Activated CD4-positive, CD25-positive, alpha-beta regulatory T cell treated with anti-CD3 and anti-CD28 coated beads, Interleukin-2, amount 50 U/mL, for 24 hours (primary cell): ENCODE results near the gene DERL3.

Experiments
- ATAC-seq, 2 donors: fragments of 150-1000 bp; cut with Tn5 transposase; one replicate each; pipeline ENCODE4 v1.10.0; 2021; ENCODE audit warnings: mild to moderate bottlenecking in 1 of 2, moderate library complexity in 1 of 2

The DERL3 gene

DNA sequence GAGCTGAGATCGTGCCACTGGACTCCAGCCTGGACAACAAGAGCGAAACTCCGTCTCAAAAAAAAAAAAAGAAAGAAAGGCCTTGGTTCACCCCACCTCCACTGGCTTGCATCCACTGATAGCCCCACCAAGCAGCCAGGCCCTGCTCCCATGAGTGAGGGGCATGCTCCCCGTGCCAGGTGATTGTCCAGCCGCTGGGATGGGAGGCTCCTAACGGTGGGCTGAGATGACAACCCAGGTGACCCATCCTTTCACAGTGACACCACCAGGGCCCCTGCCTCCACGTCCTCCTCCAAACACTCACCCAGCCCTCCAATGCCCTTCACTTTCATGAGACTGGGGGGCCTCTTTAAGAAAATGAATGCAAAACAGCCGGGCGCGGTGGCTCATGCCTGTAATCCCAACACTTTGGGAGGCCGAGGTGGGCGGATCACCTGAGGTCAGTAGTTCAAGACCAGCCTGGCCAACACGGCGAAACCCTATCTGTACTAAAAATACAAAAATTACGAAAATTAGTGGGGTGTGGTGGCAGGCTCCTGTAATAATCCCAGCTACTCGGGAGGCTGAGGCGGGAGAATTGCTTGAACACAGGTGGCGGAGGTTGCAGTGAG, 8.6 kb upstream of the DERL3 start:
- ATAC-seq = no peak

DNA sequence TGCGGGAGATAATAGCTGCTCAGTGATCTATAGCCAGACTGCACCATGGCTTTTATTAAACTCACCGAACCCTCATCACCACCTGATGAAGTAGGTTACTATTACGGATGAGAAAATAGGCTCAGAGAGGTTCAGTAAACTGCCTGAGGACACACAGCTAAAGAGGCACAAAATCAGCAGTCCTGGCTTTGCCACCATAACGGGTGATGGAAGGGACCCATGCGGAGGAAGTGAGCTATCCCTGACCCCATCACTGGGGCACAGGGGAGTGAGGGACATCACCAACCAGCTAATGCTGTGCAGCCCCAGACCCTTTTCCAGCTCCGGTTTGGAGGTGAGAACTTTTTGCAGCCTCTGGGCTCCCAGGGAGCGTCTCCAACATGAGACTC, 7.3 kb upstream of the DERL3 start:
- ATAC-seq = no peak

DNA sequence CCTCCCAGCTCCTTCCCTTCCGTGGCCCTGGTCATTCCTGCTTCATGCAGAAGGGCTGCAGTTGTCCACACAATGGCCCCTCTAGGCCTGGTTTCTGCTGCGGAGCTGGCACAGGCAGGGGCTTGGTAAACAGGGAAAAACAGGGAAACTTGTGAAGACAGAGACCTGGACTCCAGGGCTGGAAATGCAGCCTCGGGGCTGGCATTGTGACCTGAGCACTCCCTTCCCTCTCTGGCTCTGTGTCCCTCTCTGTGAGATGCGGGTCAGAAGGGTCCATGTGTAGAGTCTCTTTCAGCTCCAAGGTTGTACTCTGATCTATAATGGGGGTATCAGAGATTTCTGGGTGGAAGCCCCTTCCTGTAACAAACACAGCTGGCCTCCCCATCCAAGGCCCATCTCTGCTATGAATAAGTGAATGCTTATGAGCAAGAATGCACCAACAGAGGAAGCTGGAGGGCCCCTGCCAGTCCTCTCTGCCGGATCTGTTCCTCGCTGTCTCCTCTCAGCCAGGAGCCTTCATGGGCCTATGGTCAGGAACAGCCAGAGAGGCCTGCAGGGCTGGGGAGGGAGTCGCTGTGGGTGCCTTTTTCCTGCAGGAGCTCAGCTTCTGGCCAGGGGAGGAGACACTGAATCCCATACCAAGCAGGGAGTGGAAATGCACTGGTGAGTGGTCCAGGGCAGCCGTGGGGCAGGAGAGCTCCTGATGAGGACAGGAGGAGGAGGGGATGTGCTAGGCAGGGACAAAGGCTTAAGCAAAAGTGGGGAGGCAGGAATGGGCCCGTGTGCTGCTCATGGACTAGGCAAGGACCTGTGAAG, 6.7 kb upstream of the DERL3 start:
- no peak for ATAC-seq

DNA sequence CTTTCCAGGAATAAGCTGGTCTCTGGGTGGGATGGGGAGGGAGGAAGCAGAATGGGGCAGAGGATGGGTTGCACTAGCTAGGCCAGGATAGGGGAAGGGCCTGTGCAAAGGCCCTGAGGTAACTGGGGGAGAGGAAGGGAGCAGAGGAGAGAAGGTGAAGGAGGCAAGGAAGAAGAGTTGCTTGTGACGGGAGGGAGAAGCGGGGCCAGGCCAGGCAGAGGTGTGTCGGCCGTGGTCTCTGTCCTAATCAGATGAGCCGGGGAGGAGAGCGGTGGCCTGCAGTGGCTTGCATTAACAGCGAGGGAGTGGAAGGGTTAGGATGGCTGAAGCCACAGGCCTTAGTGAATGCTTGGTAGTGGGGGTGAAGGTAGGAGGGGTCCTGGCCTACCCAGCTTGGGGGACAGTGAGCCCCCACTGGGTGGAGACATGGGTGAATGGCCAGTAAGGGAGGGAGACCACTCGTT, 6.0 kb upstream of the DERL3 start:
- no peak for ATAC-seq

DNA sequence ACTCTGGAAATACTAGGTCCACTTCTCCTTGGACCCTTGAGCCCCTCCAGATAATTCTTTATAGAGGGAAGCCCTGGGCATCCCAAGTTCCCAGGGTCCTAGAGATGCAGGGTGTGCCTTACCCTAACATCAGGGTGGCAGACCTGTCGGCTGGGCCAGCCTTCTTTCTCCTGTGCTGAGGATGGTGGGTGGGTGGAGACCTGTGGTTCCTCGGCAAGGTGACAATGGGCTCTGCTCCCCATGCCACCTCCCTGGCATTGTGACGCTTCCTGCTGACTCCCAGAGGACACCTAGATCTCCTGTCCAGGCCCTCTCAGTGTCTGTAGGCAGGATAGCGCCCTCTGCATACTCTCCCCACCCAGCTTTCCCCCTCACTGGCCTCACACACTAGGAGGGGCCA, 3.8 kb upstream of the DERL3 start:
- ATAC-seq = no peak

DNA sequence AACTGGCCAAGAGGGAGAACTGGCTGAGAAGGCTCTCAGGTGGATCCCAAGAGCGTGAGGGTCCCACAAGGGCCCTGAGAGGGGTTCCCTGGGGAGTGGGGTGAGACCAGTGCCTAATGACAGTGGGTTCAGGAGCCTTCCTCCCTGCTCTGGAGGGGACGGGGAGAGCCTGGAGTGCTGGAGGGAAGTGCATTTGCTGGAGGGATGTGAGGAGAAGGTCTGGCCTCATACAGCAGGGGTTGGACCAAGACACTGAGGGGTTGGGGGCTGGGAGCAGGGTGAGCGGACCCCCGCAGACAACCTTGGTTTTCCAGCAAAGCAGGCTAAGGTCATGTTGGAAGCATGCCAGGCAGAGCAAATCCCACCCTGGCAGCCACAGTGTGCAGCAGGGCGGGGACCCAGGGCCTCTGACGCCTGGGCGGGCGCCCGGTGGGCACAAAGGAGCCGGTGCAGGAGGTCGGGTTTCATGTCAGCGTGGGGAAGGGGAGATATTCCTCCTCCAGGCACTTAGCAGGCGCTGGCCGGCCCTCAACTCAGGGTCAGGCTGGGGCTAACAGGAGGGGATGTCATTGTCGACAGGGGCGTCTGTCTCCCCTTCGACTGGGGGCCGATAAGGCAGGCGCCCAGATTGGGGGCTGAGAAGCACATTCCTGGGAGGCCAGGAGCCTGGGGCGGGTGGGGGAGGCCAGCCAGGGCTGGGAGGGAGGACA, 3.1 kb upstream of the DERL3 start:
- ATAC-seq = no peak

DNA sequence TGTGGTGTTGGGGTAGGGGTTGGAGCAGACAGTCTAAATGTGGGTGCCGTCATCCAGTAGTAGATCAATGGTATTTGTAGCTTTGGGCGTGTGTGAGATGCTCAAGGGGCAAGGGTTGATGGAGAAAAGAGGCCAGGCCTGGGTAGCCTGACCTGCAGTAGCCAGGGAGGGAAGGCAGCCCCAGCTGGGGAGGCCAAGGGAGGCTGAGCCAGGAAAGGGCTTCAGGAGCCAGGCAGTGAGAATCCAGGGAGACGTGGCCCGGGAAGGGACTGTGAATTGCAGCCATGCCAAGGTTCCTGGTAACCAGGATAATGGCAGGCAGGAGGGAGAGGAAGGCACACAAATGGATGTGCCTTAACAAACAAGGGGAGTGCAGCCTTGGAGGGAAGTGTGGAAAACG, 2.5 kb upstream of the DERL3 start:
- no peak for ATAC-seq

DNA sequence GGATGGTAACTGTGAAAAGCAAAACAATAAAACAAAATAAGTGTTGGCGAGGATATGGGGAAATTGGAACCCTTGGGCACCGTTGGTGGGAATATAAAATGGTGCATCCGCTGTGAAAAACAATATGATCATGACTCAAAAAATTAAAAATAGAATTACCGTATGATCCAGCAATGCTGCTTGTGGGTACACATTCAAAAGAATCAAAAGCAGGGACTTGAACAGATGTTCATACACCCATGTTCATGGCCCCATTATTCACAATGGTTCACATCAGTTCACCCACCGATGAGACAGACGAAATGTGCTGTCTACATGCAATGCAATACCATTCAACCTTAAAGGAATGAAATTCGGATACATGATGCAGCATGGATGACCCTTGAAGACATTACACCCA, 1.2 kb upstream of the DERL3 start:
- no peak for ATAC-seq

DNA sequence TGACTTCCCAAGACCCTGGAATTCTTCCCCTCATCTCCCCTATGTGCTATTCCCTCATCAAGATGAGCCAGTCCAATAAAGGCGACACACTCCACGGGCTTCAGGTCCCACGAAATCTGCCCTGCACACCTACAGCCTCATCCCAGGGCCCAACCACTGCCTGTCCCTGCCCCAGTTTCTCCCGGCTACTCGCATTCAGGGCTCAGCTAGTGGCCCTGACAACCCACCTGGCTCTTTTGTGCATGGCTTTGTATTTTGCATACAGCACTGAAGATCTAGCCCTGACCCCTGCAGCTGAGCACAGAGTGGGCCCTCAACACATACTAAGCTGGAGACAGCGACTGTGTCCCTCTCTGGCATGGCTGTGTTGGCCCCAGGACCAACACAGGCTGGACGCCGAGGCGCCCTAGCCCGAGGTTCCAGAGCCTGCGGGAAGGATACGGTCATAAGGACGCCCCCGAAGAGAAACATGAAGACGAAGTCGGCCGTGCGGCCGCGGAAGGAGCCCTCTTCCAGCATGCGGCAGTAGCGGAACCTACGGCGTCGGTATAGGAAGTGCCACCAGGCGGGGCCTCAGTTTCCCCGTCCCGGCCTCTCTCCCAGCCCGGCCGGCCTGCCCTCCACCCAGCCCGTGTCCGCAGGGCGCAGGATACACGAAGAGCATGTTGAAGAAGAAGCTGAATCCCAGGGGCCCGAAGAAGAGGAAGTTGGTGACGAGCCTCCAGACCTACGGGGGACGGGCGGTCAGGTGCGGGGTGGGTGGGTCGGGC, 710 bp downstream of the DERL3 start:
- ATAC-seq = no peak

DNA sequence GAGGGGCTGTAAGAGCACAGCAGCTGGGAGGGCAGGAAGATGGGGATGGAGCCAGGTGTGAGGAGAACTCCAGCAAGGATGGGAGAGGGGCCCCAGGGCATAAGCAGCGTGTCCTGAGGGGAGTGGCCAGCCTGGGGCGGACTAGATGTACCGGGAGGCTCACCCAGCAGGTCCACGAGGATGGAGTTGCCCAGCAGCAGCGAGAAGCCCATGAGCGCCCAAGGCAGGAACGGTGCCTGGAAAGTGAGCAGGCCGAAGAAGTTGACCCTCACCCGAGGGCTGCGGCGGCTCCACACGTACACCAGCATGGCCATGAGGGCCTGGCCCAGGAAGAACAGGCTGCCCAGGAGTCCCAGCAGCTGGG, 1.3 kb downstream of the DERL3 start:
- ATAC-seq = no peak

DNA sequence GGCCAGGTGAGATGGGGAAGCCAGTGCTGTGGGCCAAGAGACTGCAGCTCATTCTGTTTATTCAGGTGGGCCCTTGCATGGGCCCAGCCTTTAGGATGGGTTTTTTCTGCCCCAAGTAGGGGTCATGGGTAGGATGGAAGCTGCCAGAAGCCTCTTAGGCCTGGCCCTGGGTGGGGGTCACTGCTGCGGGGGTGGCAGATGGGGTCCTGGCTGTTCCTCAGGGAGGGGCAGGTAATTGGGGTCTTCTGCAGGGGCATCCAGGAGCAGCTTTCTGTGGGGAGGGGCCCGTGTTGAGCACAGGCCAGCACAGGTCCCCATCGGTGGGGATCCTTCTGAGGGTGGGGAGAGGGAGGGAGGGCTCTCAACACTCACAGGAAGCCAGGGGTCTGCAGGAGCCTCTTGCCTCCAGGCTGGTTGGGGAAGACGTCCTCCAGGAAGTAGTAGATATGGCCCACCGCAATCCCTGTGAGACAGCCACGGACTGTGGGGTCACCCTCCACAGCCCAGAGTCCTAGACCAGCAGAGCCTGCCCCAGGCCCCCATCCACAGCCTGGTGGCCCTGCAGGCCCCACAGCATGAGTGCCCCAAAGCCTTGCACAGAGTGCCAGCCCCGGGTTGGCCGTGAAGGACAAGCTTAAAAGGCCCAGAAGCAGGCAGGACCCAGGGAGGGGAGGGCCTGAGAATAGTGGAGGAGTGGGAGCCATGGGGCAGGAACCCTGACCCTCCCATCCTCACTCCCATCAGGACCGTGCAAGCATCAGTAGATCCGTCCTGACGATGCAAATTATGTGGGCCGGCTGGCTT, 1.9 kb downstream of the DERL3 start:
- no peak for ATAC-seq

DNA sequence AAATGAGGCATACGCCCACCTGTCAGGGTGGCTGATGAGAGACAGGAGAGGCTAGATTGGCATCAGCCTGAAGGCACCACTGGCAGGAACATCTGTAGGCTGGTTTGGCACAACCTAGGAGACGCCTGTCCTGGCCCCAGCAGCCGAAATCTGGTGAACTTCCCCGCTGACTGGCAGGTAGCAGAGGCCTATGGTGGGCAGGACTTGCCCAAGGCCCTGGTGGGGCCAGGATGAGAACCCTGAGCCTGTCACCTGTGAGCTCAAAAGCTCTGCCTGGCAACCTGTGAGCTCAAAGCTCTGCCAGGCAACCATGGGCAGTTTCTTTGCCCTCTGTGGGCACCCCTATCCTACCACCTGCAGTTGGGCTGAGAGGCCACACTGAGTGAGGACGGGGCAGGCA, 2.5 kb downstream of the DERL3 start:
- no peak for ATAC-seq

DNA sequence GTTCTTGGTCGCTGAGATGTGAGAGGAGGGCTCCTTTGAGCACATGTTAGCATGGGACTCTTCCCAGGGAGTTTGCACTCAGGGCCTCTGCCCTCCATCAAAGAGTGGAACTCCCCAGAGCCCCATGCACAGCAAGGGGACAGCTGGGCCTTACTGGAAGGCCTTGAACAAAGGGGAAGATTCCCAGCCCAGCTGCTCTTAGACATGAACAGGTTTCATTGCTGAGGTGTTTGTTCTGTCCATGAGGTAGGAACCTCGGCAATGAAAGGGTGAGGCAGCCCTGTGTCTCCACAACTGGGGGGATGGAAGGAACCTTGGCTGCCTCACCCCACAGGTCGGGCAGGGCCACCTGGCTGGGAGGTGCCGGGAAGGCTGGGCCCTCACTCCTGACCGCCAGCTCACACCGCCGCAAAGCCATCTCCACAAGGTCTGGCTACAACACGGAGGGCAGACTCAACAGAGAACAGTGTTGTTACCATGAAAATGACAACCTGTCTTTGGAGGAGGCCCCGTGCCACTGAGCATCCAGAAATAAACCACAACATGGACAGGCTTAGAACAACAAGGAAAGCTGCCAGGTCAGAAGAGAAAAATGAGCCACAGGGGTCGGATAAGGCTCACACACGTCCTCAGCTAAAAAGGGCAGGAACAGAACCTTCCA, 3.2 kb downstream of the DERL3 start:
- ATAC-seq = no peak

DNA sequence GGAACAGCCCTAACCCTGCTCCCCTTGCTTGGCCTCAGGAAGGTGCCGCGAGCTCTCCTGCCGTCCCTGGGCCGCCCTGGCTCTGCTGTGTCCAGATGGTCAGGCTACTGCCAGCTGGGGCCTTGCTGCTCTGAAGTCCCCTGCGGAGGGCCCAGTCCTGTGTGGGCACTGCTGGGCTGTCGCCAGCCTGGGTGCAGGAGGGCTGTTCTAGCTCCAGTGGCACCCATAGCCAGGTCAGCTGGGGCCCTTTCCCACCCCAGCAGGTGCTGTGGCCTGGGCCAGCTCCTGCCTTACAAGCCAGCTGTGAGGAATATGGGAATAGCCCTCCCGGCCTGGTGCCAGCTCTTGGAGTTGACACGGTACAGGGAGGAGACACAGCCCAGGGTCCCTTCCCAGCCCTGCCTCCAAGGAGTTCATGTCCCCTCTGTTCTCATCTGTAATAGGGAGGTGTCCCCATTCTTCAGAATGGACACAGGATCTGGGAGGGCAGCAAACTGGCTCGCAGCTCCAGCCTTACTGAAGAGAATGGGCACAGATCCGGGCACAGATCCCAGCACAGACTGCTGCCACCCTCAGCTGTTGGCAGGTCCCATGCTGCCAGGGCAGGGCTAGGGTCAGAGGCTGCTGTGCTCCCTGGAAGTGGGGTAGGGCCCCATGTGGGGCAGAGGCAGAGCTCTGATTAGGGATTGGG, 3.9 kb downstream of the DERL3 start:
- no peak for ATAC-seq

DNA sequence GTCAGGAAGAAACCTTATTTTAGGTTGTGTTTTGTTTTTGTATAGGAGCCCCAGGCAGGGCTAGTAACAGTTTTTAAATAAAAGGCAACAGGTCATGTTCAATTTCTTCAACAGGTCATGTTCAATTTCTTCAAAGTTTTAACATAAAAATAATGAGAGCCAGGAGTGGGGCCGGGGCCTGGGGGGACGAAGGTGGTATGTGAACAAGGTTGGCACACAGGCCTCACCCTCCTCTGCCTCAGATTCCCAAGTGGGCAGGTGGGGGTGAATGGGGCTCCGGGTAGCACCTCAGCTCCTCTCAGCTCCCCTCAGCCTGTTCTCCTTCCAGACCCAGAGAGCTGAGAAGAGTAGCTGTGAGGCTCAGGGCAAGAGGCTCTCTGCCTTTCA, 4.4 kb downstream of the DERL3 start:
- no peak for ATAC-seq

DNA sequence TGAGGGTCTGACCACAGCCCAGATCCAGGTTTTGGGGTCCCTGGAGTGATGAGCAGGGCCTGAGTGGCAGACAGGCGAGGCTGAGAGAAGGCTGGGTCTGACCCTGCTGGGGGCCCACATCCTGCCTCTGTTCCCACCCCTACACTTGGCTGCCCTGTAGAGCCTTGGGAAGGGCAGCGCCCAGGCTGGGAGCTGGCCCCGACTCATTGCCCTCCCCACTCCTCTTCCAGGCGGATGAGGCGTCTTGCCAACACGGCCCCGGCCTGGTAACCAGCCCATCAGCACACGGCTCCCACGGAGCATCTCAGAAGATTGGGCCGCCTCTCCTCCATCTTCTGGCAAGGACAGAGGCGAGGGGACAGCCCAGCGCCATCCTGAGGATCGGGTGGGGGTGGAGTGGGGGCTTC, 4.9 kb downstream of the DERL3 start:
- ATAC-seq = no peak

DNA sequence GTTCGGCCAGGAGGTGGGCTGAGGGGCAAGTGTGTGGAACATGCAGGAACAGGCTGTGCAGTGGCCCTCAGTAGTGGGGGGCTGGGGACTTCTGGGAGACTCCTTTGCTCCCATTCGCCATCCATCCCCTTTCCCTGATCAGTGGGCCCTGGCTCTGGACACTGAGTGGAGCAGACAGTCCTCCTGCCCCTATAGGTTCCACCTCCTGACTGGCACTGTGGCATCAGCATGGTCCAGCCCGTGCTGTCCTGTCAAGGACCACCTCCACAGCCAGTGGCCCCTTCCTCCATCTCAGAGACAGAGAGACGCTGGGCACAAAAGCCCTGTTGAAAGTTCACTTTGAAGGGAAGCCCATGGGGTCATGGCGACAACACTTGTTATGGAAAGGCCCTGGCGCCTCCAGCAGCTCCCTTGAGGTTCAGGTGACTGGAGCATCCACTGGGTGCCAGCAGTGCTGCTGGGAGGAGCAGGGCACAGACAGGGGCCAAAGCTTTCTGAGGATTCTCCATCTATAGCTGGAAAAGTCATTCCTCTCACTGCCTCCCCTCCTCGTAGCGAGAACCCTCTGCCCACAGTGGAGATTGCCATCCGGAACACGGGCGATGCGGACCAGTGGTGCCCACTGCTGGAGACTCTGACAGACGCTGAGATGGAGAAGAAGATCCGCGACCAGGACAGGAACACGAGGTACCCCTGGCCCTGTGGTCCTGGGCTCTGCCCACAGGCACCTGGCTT, 5.6 kb downstream of the DERL3 start:
- no peak for ATAC-seq

DNA sequence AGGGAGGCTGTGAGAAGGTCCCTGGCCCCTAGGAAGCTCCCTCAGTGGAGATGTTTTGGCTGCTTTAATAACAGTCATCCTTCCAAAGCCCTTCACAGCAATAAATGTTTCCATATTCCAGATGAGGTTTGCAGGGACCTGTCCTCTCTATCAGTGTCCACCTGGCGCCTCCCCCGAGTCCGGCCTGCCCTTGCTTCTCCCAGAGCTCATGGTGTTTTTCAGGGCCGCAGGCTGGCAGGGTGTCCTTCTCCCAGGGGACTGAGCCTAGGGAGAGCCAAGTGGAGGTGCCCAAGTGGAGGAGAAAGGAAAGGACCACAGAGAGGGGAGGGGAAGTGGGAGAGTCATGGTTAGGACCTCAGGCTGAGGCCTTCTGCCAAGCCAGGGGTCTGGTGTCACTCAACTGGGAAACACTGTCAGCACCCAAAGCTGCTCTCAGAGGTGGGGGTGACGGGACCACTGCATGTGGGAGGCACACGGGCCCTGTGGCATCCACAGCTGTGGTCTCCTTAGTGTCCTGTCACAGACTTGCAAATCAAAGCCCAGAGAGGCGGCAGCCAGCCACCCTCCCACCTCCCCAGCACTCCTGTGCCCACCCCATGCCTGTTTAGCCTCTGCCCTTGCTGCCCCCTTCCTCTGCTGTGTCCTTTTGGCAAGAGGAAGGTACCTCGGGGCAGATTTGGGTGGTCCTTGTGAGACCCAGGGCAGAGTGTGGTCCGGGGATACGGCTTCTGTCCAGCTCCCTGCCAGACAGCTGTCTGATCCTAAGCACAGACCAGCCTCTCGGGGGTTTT, 6.4 kb downstream of the DERL3 start:
- ATAC-seq = no peak

DNA sequence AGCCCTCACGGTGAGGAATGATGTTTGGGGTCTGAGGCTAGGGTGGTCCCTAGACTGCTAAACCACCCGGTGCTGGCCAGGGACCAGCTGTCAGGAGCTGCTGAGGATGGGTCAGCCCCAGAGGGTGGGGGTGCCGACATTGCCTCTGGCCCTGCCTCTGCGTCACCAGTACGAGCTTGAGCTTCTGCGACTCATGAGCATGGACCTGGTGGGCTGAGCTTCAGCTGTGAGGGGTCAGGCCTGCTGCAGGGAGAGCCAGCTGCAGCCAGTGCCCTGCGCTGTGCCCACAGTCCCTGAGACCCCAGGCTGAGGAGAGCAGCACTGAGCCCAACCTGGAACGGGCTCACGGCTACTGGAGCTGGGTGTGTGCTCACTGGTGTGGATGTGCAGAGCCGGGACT, 7.0 kb downstream of the DERL3 start:
- no peak for ATAC-seq

DNA sequence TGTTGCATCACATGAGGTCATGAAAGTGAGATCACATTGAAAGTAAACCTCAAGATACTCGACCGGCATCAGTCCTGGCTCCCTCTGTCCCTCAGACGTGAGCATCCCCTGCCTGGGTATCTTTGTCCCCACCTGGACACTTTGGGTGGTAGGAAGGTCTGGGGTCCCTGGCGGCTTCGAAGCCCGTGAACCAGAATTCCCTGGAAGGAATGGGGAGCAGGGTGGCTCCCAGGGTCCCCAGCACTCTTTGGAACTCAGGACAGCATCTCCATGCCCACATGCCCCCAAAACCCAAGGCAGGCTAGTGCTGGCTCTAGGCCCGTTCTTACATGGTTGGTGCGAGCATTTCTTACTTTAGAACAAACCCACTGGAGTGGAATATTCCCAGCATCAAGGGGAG, 7.5 kb downstream of the DERL3 start:
- no peak for ATAC-seq
